Panc1 (cell line): ENCODE data around the gene VTI1A.

Source experiments
- SIN3A ChIP-seq: IDR thresholded peaks from 2 replicates; pipeline ENCODE4 v1.6.1; 2012; ENCODE audit warnings: low read depth, mild to moderate bottlenecking, low read length, moderate library complexity, borderline replicate concordance; ENCODE audit not compliant: insufficient read depth
- TF ChIP-seq, protein P1 (sequence below): fragments of 450-650 bp; IDR thresholded peaks from 2 replicates; pipeline ENCODE4 v1.5.1; 2017; ENCODE audit warnings: mild to moderate bottlenecking

DNA sequence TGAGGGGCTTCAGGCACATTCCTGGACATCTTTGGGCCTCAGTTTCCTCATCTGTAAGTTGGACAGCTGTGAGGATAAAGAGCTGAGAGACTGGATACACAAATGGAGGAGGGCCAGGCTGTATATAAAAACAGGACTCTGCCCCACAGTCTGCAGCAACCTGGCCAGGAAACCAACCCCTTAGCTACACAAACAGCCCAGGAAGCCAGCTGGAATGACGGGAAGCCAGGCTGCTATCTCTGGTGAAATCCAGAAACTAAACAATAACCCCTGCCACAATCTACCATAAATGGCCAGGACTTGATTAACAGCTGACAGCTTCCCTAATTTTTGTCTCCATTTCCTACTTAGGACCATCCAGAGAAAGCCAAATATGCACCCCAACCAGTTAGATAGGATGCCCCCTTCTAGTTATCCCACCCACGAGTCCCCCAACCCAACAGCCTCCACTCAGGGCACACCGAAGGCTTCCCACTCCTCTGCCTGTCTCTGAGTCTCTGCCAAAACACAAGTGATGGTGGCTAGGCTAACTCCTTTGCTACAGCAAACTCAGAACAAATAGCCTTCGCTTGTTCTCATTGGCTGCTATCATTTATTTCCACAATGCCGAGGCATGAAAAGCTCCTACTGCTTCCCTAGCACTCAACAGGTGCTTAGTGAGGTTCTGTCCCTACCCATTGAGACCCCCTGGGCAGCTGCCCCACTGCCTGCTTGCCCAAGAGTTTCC is 393.1 kb downstream of the VTI1A start:
- TF ChIP-seq, protein P1, sequence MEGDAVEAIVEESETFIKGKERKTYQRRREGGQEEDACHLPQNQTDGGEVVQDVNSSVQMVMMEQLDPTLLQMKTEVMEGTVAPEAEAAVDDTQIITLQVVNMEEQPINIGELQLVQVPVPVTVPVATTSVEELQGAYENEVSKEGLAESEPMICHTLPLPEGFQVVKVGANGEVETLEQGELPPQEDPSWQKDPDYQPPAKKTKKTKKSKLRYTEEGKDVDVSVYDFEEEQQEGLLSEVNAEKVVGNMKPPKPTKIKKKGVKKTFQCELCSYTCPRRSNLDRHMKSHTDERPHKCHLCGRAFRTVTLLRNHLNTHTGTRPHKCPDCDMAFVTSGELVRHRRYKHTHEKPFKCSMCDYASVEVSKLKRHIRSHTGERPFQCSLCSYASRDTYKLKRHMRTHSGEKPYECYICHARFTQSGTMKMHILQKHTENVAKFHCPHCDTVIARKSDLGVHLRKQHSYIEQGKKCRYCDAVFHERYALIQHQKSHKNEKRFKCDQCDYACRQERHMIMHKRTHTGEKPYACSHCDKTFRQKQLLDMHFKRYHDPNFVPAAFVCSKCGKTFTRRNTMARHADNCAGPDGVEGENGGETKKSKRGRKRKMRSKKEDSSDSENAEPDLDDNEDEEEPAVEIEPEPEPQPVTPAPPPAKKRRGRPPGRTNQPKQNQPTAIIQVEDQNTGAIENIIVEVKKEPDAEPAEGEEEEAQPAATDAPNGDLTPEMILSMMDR, result no peak
- no peak for TF ChIP-seq SIN3A
